Measurements from ENCODE around the gene BRSK2. TPM values are rescaled to one million over a fixed set of nuclear protein-coding genes. Genes with fewer than 3 reads are reported as not detected.

The BRSK2 gene
- total RNA-seq, 2 experiments from 2014 or later, result 0.22 to 0.55 TPM

GRCh38 chr11:1456596-1457325, 67.0 kb downstream of the BRSK2 start:
- Histone ChIP-seq H3K9me3 (ENCODE audit: control insufficient read depth in 1 of 2, insufficient read depth in 1 of 2, low read length in 2 of 2) (no peaks in the 10 kb centered on the region), H3K27me3 (ENCODE audit: control insufficient read depth in 1 of 2, insufficient read depth in 2 of 2, low read length in 2 of 2) (no peaks in the 10 kb centered on the region), H3K36me3 (ENCODE audit: insufficient read depth, low read length) (no peaks in the 10 kb centered on the region), H3K4me1 (ENCODE audit: insufficient read depth, low read length) (peaks cover 13% of the 10 kb centered on the region), H3K27ac (ENCODE audit: low read depth in 1 of 2, low read length in 2 of 2) (no peak overlapping the region), H3K4me3 (ENCODE audit: low read length) (no peak overlapping the region)
- H3K9me3 Mint-ChIP-seq, result no peaks in the 10 kb centered on the region
- ChIA-PET CTCF (no interaction called here), POLR2A (no interaction called here)
- H3K4me1 Mint-ChIP-seq (ENCODE audit: low read depth), result no peaks in the 10 kb centered on the region
- DNase-seq (no peak), ATAC-seq (ENCODE audit: poor library complexity) (no peak)
- intact Hi-C loops (cut with DNase I, micrococcal nuclease), result no loop called here
- no peak overlapping the region for H3K27ac Mint-ChIP-seq
- H3K36me3 Mint-ChIP-seq (ENCODE audit: low read depth), result no peaks in the 10 kb centered on the region
- H3K27me3 Mint-ChIP-seq, result no peaks in the 10 kb centered on the region
- TF ChIP-seq CTCF (IDR thresholded peaks at IDR 0.05), result no peak
- H3K4me3 Mint-ChIP-seq, result no peak overlapping the region

GRCh38 chr11:1457326-1457680, 67.6 kb downstream of the BRSK2 start:
- Mint-ChIP-seq H3K9me3 (no peaks in the 10 kb centered on the region), H3K27me3 (no peaks in the 10 kb centered on the region), H3K27ac (no peak overlapping the region), H3K4me1 (ENCODE audit: low read depth) (no peaks in the 10 kb centered on the region), H3K36me3 (ENCODE audit: low read depth) (no peaks in the 10 kb centered on the region), H3K4me3 (no peak overlapping the region)
- Histone ChIP-seq H3K9me3 (ENCODE audit: control insufficient read depth in 1 of 2, insufficient read depth in 1 of 2, low read length in 2 of 2) (no peaks in the 10 kb centered on the region), H3K4me1 (ENCODE audit: insufficient read depth, low read length) (peaks cover 13% of the 10 kb centered on the region), H3K36me3 (ENCODE audit: insufficient read depth, low read length) (no peaks in the 10 kb centered on the region), H3K27me3 (ENCODE audit: control insufficient read depth in 1 of 2, insufficient read depth in 2 of 2, low read length in 2 of 2) (no peaks in the 10 kb centered on the region), H3K27ac (ENCODE audit: low read depth in 1 of 2, low read length in 2 of 2) (no peak overlapping the region), H3K4me3 (ENCODE audit: low read length) (no peak overlapping the region)
- ChIA-PET CTCF (no interaction called here), POLR2A (no interaction called here)
- ATAC-seq (ENCODE audit: poor library complexity) (no peak), DNase-seq (no peak)
- intact Hi-C loops (cut with DNase I, micrococcal nuclease), result no loop called here
- no peak for TF ChIP-seq CTCF (IDR thresholded peaks at IDR 0.05)

GRCh38 chr11:1457856-1458255, 68.1 kb downstream of the BRSK2 start:
- ATAC-seq (ENCODE audit: poor library complexity), result no peak
- Mint-ChIP-seq H3K9me3 (no peaks in the 10 kb centered on the region), H3K36me3 (ENCODE audit: low read depth) (no peaks in the 10 kb centered on the region), H3K4me3 (no peak overlapping the region), H3K27ac (no peak overlapping the region), H3K27me3 (no peaks in the 10 kb centered on the region), H3K4me1 (ENCODE audit: low read depth) (no peaks in the 10 kb centered on the region)
- no peaks in the 10 kb centered on the region for H3K27me3 ChIP-seq (ENCODE audit: control insufficient read depth in 1 of 2, insufficient read depth in 2 of 2, low read length in 2 of 2)
- DNase-seq, result no peak
- ChIA-PET POLR2A (no interaction called here), CTCF (no interaction called here)
- no peaks in the 10 kb centered on the region for H3K36me3 ChIP-seq (ENCODE audit: insufficient read depth, low read length)
- no peak overlapping the region for H3K27ac ChIP-seq (ENCODE audit: low read depth in 1 of 2, low read length in 2 of 2)
- peaks cover 13% of the 10 kb centered on the region for H3K4me1 ChIP-seq (ENCODE audit: insufficient read depth, low read length)
- no peak overlapping the region for H3K4me3 ChIP-seq (ENCODE audit: low read length)
- H3K9me3 ChIP-seq (ENCODE audit: control insufficient read depth in 1 of 2, insufficient read depth in 1 of 2, low read length in 2 of 2), result no peaks in the 10 kb centered on the region
- intact Hi-C loops (cut with DNase I, micrococcal nuclease), result no loop called here
- TF ChIP-seq CTCF (IDR thresholded peaks at IDR 0.05), result no peak
